GM21825 (cell line): ENCODE results near the gene FAM83F.
A peak's percentile ranks its signal among the peaks of the same experiment; 100 is the strongest.

ENCODE experiments used
- ATAC-seq: cut with Tn5 transposase; IDR thresholded peaks from one replicate; pipeline ENCODE4 v1.9.1; 2021; ENCODE audit warnings: mild to moderate bottlenecking, moderate library complexity; ENCODE audit not compliant: unreplicated experiment

The FAM83F gene

GRCh38 chr22:40054486-40054885 lies 59.7 kb downstream of the FAM83F start:
- no peak for ATAC-seq

- peak; percentile 69 for ATAC-seq
Observed at GRCh38 chr22:40055143-40055883, 60.6 kb downstream of the FAM83F start.

DNA sequence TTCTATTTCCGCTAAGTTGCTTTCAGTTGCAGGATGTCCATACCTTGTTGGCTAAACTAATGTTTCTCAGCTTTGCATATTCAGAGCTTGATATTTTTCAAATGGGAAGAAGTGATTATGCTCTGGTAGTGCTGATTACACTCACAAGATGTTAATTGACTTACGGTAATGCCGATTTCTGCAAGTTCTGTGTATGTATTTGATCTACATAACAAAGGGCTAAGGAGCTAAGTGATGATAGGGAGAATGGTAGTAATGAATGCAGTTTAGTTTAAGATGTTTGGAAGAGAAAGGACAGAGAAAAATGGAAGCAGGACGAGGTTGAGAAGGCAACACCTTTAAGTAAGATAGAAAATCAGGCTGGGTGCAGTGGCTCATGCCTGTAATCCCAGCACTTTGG lies 61.4 kb downstream of the FAM83F start:
- ATAC-seq, result no peak

DNA sequence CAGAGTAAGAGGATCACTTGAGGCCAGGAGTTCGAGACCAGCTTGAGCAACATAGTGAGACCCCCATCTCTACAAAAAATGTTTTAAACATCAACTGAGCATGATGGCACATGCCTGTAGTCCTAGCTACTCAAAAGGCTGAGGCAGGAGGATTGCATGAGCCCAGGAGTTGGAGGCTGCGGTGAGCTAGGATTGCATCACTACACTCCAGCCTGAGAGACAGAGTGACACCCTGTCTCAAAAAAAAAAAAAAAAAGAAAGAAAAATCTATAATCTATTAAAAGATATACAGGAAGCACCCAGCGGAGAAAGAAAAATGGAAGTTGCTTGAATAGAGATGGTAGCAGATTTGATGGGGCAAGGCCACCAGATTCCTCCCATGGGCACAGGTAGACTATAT lies 61.8 kb downstream of the FAM83F start:
- no peak for ATAC-seq

DNA sequence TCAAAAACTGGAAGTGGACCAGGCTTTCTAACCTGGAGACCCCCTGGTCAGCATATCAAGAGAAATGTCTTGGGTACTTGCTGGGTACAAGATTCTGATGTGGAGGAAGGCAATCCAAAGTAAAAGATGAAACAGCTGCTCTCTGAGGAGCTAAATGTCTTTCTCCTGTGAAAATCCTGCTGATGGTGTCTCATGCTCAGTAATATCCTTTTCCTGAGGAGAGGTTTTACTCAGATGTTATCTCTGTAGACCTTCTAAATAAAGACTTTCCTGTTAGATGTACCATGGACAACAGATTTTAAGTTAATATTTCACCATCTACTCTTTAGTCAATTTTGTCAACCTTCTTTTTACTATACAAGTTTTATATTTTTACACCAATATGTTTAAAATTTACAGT lies 62.9 kb downstream of the FAM83F start:
- no peak for ATAC-seq

GRCh38 chr22:40058265-40058664 lies 63.5 kb downstream of the FAM83F start:
- ATAC-seq, result no peak

DNA sequence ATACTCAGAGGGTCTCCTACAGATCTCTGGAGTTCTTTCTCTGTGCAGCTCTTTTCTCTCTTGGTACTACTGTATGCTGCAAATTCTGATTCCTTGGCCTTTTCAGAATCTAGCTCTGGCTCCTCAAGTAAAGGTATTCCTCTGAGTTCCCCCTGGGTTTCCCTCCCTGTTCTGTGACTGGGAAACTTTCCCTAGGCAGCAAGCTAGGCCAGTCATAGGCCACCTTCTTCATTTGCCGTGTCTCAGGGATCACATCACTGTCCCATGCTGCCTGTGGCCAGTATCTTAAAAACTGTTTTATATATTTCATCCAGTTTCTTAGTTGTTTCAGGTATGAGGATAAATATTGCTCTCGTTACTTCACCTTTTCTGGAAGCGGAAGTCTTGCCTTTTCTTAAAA lies 71.2 kb downstream of the FAM83F start:
- ATAC-seq, result no peak

- no peak for ATAC-seq
Observed at GRCh38 chr22:40067639-40068038, 72.9 kb downstream of the FAM83F start.

- no peak for ATAC-seq
Observed at GRCh38 chr22:40070701-40071100, 75.9 kb downstream of the FAM83F start.

DNA sequence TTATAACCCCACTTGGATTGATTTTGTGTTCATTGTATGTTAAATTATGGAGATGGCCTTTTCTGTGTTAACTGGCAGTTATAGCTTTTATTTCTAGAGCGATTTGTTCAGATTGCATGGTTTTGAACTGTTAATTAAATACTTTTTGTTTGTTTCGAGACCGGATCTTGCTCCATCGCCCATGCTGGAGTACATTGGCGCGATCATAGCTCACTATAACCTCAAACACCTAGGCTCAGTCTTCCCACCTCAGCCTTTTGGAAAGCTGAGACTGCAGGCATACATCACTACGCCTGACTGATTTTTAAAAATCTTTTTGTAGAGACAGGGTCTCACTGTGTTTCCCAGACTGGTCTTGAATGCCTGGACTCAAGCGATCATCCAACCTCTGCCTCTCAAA lies 77.0 kb downstream of the FAM83F start:
- ATAC-seq, result no peak

- no peak for ATAC-seq
Observed at GRCh38 chr22:40076702-40077645, 82.2 kb downstream of the FAM83F start.

DNA sequence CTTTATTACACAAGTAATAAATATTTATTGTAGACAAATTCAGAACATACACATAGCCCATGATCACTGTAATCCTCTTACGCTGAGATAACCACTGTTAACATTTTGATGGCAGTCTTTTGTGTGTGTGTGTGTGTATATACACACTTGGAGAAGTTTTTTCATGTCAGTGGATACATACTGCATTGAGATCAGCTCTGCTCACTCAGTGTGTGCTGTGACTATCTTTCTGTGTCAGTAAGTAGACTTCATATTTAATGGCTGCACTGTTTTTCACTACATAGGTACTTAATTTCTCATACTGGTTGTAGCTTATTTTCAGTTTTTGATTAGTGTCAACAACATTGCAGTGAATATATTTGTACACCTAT lies 82.9 kb downstream of the FAM83F start:
- ATAC-seq, result no peak

- no peak for ATAC-seq
Observed at GRCh38 chr22:40081662-40082061, 86.9 kb downstream of the FAM83F start.

DNA sequence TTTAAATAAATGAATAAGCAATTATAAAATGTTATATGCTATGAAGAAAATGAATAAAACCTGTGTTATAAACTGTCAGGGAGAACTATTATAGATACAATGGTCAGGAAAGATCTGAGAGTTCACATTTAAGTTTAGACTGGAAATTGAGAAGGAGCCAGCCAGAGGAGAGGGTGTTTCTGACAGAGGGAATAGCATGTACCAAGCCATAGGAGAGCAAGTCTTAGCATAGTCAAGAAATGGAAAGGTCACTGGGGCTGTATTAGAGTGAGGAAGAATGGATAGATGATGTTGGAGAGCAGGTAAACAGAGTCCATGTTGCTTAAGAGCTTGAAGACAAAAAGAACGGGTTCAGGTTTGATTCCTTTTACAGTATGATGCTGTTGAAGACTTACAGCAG lies 87.4 kb downstream of the FAM83F start:
- no peak for ATAC-seq

- ATAC-seq, result no peak
Observed at GRCh38 chr22:40083794-40084193, 89.0 kb downstream of the FAM83F start.

- no peak for ATAC-seq
Observed at GRCh38 chr22:40084246-40084645, 89.5 kb downstream of the FAM83F start.

DNA sequence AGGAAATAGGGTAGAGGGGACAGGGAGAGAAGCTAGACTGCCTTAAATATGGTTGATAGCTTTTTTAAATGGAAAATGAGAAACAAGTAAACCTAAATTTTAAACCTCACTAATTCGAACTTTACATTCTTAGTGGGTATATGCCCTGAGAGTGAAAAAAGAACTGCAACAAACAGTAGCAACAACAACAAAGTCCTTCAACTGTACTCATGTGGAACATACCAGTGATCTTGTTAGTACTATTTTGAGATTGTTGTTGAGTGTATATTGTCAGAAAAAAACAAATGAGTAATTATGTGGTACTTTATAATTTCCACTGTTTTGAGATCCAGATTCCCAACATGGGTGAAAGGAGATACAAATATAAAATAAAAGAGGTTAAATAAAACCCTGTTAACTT lies 94.1 kb downstream of the FAM83F start:
- no peak for ATAC-seq
